ENCODE measurements around the gene F7. TPM values are rescaled to one million over a fixed set of nuclear protein-coding genes. Genes with fewer than 3 reads are reported as not detected.

Gene F7
- total and polyA plus RNA-seq, 3 experiments from 2014 or later, result 0.14 to 0.29 (median 0.22) TPM

DNA sequence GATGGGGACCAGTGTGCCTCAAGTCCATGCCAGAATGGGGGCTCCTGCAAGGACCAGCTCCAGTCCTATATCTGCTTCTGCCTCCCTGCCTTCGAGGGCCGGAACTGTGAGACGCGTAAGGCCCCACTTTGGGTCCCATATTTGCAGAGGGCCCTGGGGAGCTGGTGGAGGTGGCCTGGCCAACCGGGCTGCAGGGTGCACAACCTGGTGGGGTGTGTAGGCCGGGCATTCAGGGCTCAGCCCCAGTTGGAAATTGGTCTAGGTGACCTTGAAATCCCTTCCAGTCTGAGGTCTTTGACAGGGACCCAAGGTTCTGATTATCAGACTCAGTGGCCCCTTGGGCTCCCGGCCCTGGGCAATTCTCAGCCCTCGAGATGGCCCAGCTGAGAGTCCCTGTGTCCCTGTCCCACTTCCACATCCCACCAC lies 8.3 kb downstream of the F7 start:
- Histone ChIP-seq H3K36me3 (ENCODE audit: insufficient read depth, low read length) (no peaks in the 10 kb centered on the region), H3K9me3 (ENCODE audit: low read length) (no peaks in the 10 kb centered on the region), H3K27ac (ENCODE audit: low read depth, low read length) (no peak overlapping the region), H3K4me1 (ENCODE audit: insufficient read depth, low read length) (no peaks in the 10 kb centered on the region), H3K27me3 (ENCODE audit: insufficient read depth, low read length, poor library complexity, severe bottlenecking) (peaks cover 4% of the 10 kb centered on the region), H3K4me3 (ENCODE audit: low read length) (no peak overlapping the region)
- DNase-seq, result no peak
- H3K27me3 Mint-ChIP-seq, result peaks cover 1 to 5% of the 10 kb centered on the region in 2 donors
- no peak overlapping the region for H3K27ac Mint-ChIP-seq
- H3K36me3 Mint-ChIP-seq, result no peaks in the 10 kb centered on the region
- H3K4me1 Mint-ChIP-seq, result no peaks in the 10 kb centered on the region
- no peak overlapping the region for H3K4me3 Mint-ChIP-seq
- POLR2A ChIA-PET, result no interaction called here
- H3K9me3 Mint-ChIP-seq, result no peaks in the 10 kb centered on the region
- CTCF ChIA-PET, result no interaction called here

DNA sequence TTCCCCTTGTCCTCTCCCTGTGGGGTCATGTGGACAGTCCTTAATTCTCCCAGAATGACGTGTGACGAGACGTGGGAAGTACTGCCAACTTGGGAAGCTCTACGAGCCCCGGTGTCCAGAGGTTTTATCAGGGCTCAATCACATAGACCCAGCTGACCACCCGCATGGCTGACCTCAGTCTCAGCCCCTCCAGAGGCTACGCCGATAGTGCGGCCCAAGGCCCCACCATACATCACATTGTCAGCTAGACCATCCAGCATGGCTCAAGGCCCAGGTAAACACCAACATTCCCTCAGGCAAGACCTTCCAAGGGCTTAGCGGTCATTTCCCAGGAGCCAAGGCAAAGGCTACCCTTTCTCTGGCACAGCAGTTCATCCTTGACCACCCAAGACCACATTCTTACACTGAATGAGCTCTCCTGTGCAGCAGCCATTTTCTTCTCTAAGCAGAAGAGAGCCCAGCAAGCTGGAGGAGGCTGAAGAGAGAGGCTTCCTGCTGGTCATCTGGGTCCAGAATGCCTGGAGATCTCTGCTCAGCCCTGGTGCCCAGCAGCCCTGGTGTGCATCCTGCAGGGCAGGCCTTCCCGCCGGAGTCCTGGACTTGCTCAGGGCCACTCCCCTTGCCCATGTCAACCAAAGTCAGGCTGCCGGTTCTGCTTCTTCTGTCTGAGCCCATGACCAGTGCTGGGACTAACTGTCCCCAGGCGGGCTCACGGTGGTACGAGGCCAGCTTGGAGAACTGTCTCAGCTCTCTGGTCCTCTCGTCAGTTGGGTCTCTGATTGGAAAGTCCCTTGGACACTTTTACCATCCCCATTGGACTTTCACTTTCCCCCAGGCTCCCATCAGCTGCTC lies 9.1 kb downstream of the F7 start:
- H3K4me1 Mint-ChIP-seq, result no peaks in the 10 kb centered on the region
- H3K9me3 Mint-ChIP-seq, result no peaks in the 10 kb centered on the region
- ChIA-PET POLR2A (no interaction called here), CTCF (no interaction called here)
- H3K4me3 Mint-ChIP-seq, result no peak overlapping the region
- Histone ChIP-seq H3K27me3 (ENCODE audit: insufficient read depth, low read length, poor library complexity, severe bottlenecking) (no peaks in the 10 kb centered on the region), H3K4me1 (ENCODE audit: insufficient read depth, low read length) (no peaks in the 10 kb centered on the region), H3K36me3 (ENCODE audit: insufficient read depth, low read length) (no peaks in the 10 kb centered on the region), H3K27ac (ENCODE audit: low read depth, low read length) (no peak overlapping the region), H3K9me3 (ENCODE audit: low read length) (no peaks in the 10 kb centered on the region), H3K4me3 (ENCODE audit: low read length) (no peak overlapping the region)
- no peak for DNase-seq
- no peaks in the 10 kb centered on the region for H3K36me3 Mint-ChIP-seq
- peaks cover 0 to 12% of the 10 kb centered on the region in 2 donors for H3K27me3 Mint-ChIP-seq
- no peak overlapping the region for H3K27ac Mint-ChIP-seq

DNA sequence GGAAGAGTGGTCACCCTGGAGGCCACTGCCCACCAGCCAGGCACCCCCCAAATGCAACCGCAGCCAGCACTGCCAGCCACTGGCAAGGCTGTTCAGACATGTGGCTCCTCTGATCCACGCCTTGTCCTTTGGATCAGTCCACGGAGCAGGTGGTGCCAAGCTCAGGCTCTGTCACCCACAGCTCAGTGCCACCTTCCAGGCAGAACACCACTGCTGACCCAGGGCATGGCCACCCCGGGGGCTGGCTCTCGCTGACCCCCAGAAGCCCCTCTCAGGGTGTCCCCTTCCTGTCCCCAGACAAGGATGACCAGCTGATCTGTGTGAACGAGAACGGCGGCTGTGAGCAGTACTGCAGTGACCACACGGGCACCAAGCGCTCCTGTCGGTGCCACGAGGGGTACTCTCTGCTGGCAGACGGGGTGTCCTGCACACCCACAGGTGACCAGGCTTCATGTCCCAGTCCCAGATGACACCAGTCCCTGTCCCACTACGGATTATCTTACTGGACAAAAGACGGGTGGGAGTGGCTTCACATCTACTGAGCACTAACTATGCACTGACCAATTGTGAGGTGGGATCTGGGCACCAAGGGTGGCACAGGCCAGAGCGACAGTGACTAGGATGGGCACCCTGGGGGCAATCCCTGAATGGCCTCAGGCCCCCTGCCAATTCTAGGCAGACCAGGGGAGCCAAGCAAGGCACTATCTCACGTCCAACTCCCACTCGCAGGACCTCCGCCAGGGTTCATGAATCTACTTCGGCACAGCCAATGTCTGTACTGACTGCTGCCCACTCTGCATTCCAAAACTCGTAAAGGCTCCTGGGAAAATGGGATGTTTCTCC lies 10.0 kb downstream of the F7 start:
- no peaks in the 10 kb centered on the region for H3K9me3 Mint-ChIP-seq
- H3K4me1 Mint-ChIP-seq, result no peaks in the 10 kb centered on the region
- H3K4me3 Mint-ChIP-seq, result no peak overlapping the region
- no peak overlapping the region for H3K4me3 ChIP-seq (ENCODE audit: low read length)
- H3K9me3 ChIP-seq (ENCODE audit: low read length), result no peaks in the 10 kb centered on the region
- H3K27me3 ChIP-seq (ENCODE audit: insufficient read depth, low read length, poor library complexity, severe bottlenecking), result no peaks in the 10 kb centered on the region
- no peak overlapping the region for H3K27ac ChIP-seq (ENCODE audit: low read depth, low read length)
- ChIA-PET CTCF (no interaction called here), POLR2A (no interaction called here)
- no peak overlapping the region for H3K27ac Mint-ChIP-seq
- DNase-seq, result peak in 1 of 5 donors; percentile 30
- H3K27me3 Mint-ChIP-seq, result peaks cover 0 to 16% of the 10 kb centered on the region in 2 donors
- no peaks in the 10 kb centered on the region for H3K36me3 Mint-ChIP-seq
- H3K36me3 ChIP-seq (ENCODE audit: insufficient read depth, low read length), result no peaks in the 10 kb centered on the region
- H3K4me1 ChIP-seq (ENCODE audit: insufficient read depth, low read length), result no peaks in the 10 kb centered on the region

DNA sequence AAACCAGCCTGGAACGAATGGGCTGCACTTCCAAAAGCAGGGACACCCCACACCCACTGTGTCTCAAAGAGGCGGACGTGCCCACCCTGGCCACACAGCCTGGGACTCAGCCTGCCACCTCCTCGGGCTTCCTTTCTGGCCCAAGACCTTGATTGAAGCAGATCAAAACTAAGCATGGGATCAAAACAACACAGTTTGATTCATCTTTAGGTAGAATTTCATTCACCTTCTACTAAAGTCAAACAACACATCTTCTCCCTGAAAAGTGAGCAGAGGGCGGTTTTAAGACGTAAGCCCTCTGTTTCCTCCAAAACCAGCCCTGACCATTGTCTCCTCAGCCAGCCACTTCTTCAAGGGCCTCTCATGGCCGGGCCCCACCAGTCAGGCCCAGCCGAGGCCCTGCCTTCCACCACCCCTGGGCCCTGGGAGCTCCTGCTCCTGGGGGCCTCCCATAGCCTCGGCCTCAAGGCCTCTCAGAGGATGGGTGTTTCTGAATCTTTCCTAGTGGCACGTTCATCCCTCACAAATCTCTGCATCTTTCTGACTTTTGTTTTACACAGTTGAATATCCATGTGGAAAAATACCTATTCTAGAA lies 10.7 kb downstream of the F7 start:
- no peak overlapping the region for H3K4me3 ChIP-seq (ENCODE audit: low read length)
- no peak for DNase-seq
- Mint-ChIP-seq H3K36me3 (no peaks in the 10 kb centered on the region), H3K9me3 (no peaks in the 10 kb centered on the region), H3K4me1 (no peaks in the 10 kb centered on the region), H3K27ac (peak overlapping the region in 1 of 8 donors; percentile 50), H3K27me3 (peaks cover 0 to 16% of the 10 kb centered on the region in 2 donors), H3K4me3 (no peak overlapping the region)
- no peaks in the 10 kb centered on the region for H3K27me3 ChIP-seq (ENCODE audit: insufficient read depth, low read length, poor library complexity, severe bottlenecking)
- POLR2A ChIA-PET, result no interaction called here
- no peak overlapping the region for H3K27ac ChIP-seq (ENCODE audit: low read depth, low read length)
- no peaks in the 10 kb centered on the region for H3K36me3 ChIP-seq (ENCODE audit: insufficient read depth, low read length)
- CTCF ChIA-PET, result no interaction called here
- no peaks in the 10 kb centered on the region for H3K4me1 ChIP-seq (ENCODE audit: insufficient read depth, low read length)
- H3K9me3 ChIP-seq (ENCODE audit: low read length), result no peaks in the 10 kb centered on the region

DNA sequence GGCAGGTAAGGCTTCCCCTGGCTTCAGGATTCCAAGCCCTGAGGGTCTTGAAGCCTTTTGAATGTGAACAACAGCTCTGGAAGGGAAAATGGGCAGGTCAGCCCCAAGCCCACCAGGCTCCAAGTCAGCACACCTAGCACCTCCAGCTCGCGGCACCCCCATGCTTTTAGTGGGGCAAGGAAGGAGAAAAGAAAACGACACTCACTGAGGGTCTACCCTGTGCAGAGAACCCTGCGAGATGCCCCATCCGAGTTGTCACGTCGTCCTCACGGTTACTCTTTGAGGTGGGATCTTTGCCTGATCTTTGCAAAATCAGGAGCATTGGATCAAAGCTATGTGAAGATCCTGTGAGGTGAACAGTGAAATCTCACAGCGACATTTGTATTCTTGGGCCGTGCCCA lies 11.3 kb downstream of the F7 start:
- Mint-ChIP-seq H3K4me3 (no peak overlapping the region), H3K27me3 (peaks cover 0 to 16% of the 10 kb centered on the region in 2 donors), H3K36me3 (no peaks in the 10 kb centered on the region), H3K27ac (no peak overlapping the region), H3K4me1 (no peaks in the 10 kb centered on the region), H3K9me3 (no peaks in the 10 kb centered on the region)
- Histone ChIP-seq H3K4me3 (ENCODE audit: low read length) (no peak overlapping the region), H3K9me3 (ENCODE audit: low read length) (no peaks in the 10 kb centered on the region), H3K27ac (ENCODE audit: low read depth, low read length) (no peak overlapping the region), H3K4me1 (ENCODE audit: insufficient read depth, low read length) (no peaks in the 10 kb centered on the region), H3K27me3 (ENCODE audit: insufficient read depth, low read length, poor library complexity, severe bottlenecking) (no peaks in the 10 kb centered on the region), H3K36me3 (ENCODE audit: insufficient read depth, low read length) (no peaks in the 10 kb centered on the region)
- ChIA-PET CTCF (no interaction called here), POLR2A (no interaction called here)
- DNase-seq, result no peak

DNA sequence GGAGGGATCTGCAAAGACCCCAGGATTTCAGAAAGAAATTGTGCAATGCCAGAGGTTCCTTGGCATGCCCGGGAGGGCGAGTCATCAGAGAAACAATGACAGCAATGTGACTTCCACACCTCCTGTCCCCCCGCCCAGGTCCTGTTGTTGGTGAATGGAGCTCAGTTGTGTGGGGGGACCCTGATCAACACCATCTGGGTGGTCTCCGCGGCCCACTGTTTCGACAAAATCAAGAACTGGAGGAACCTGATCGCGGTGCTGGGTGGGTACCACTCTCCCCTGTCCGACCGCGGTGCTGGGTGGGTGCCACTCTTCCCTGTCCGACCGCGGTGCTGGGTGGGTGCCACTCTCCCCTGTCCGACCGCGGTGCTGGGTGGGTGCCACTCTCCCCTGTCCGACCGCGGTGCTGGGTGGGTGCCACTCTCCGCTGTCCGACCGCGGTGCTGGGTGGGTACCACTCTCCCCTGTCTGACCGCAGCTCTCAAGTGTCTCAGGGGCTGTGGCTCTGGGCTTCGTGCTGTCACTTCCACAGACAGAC lies 11.8 kb downstream of the F7 start:
- DNase-seq, result no peak
- peaks cover 0 to 19% of the 10 kb centered on the region in 2 donors for H3K27me3 Mint-ChIP-seq
- no peaks in the 10 kb centered on the region for H3K9me3 Mint-ChIP-seq
- Histone ChIP-seq H3K27ac (ENCODE audit: low read depth, low read length) (no peak overlapping the region), H3K36me3 (ENCODE audit: insufficient read depth, low read length) (no peaks in the 10 kb centered on the region), H3K9me3 (ENCODE audit: low read length) (no peaks in the 10 kb centered on the region), H3K4me1 (ENCODE audit: insufficient read depth, low read length) (no peaks in the 10 kb centered on the region), H3K27me3 (ENCODE audit: insufficient read depth, low read length, poor library complexity, severe bottlenecking) (no peaks in the 10 kb centered on the region), H3K4me3 (ENCODE audit: low read length) (no peak overlapping the region)
- CTCF ChIA-PET, result no interaction called here
- H3K36me3 Mint-ChIP-seq, result no peaks in the 10 kb centered on the region
- H3K4me1 Mint-ChIP-seq, result no peaks in the 10 kb centered on the region
- H3K4me3 Mint-ChIP-seq, result no peak overlapping the region
- POLR2A ChIA-PET, result no interaction called here
- H3K27ac Mint-ChIP-seq, result no peak overlapping the region

DNA sequence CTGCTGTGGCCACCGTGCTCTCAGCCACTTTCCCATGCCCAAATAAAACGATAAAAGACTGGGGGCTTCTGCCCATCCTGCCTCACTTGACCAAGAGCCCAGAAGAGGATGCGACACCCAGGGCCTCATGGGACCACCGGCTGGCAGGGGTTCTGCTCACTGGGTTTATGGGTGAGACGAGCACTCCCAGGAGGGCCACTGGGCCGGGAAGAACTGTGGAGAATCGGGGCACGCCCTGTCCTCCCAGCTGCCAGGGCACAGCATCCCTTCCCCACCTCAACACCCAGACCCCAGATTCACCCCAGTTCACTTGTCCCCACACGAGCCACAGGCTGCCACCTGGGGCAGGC lies 12.3 kb downstream of the F7 start:
- no peak overlapping the region for H3K27ac ChIP-seq (ENCODE audit: low read depth, low read length)
- Mint-ChIP-seq H3K4me3 (no peak overlapping the region), H3K27ac (no peak overlapping the region), H3K4me1 (no peaks in the 10 kb centered on the region), H3K36me3 (no peaks in the 10 kb centered on the region), H3K27me3 (peaks cover 0 to 24% of the 10 kb centered on the region in 2 donors), H3K9me3 (no peaks in the 10 kb centered on the region)
- no peaks in the 10 kb centered on the region for H3K4me1 ChIP-seq (ENCODE audit: insufficient read depth, low read length)
- H3K9me3 ChIP-seq (ENCODE audit: low read length), result no peaks in the 10 kb centered on the region
- POLR2A ChIA-PET, result no interaction called here
- CTCF ChIA-PET, result no interaction called here
- DNase-seq, result peak in 1 of 5 donors; percentile 29
- no peaks in the 10 kb centered on the region for H3K36me3 ChIP-seq (ENCODE audit: insufficient read depth, low read length)
- no peak overlapping the region for H3K4me3 ChIP-seq (ENCODE audit: low read length)
- no peaks in the 10 kb centered on the region for H3K27me3 ChIP-seq (ENCODE audit: insufficient read depth, low read length, poor library complexity, severe bottlenecking)
